Measurements from ENCODE around the gene CENPO.

DNA sequence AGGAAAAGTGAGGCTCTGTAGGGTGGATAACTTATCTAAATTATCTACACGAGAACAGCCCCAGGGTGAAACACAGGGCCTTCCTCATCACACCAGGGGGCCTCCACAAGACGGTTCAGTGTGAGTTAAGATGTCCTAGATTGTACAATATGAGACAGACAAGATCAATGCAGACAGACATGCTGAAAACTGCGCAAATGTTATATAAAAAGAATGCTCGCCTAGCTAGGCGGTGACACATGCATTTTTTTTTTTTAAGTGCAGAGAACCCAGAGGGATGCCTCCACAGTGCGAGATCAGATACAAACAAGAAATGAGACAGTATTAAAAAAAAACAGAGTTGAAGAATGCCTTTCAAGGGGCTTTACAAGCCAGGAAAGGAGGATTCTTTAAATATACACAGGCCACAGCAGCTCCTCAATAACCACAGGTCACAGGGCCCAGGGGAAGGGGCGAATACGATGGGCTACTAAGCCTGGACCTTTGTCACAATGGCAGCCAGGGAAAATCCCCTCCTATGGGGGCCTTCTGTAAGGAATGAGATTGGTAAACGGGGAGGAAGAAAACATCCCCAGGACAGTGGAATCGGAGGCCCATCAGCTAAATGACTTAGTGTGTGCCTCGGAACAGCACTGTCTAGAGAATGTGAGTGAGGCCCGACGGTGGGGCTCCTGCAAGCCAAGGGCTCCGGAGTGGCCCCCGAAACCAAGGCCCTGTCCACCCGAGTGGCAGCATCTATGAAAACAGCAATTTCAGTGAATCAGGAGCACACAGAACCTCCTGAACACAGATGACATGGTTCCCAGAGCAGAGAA is 77.9 kb downstream of the CENPO start:
- no peak for TF ChIP-seq YY1 (IDR thresholded peaks at IDR 0.05; ENCODE audit: insufficient read depth, insufficient read length)
- no peak for TF ChIP-seq ZNF274 (IDR thresholded peaks at IDR 0.05; ENCODE audit: low read depth, low read length)
